ENCODE data around the gene SULF2.

Gene SULF2

DNA sequence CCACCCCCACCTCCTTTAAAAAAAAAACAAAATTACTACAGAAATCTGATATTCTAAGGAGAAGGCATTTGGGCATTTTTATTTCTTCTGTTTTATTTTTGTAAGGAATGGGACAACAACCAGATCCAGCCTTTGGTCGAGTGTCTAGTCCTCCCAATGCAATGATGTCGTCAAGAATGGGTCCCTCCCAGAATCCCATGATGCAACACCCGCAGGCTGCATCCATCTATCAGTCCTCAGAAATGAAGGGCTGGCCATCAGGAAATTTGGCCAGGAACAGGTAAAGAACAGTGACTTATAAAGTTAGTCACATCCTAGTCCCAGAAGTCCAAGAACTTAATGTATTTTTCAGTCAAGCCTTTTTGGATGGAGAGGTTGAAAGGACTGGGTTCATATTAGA, 133.0 kb downstream of the SULF2 start:
- POLR2A ChIA-PET (ENCODE audit: low non-redundant PET) = no interaction called here
- H3K27ac ChIP-seq = no peak overlapping the region
- CTCF ChIA-PET = no interaction called here
- DNase-seq (ENCODE audit: low spot score) = no peak
- TF ChIP-seq, protein P1, sequence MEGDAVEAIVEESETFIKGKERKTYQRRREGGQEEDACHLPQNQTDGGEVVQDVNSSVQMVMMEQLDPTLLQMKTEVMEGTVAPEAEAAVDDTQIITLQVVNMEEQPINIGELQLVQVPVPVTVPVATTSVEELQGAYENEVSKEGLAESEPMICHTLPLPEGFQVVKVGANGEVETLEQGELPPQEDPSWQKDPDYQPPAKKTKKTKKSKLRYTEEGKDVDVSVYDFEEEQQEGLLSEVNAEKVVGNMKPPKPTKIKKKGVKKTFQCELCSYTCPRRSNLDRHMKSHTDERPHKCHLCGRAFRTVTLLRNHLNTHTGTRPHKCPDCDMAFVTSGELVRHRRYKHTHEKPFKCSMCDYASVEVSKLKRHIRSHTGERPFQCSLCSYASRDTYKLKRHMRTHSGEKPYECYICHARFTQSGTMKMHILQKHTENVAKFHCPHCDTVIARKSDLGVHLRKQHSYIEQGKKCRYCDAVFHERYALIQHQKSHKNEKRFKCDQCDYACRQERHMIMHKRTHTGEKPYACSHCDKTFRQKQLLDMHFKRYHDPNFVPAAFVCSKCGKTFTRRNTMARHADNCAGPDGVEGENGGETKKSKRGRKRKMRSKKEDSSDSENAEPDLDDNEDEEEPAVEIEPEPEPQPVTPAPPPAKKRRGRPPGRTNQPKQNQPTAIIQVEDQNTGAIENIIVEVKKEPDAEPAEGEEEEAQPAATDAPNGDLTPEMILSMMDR (conservative IDR thresholded peaks at IDR 0.05; ENCODE audit: low read depth) = no peak

DNA sequence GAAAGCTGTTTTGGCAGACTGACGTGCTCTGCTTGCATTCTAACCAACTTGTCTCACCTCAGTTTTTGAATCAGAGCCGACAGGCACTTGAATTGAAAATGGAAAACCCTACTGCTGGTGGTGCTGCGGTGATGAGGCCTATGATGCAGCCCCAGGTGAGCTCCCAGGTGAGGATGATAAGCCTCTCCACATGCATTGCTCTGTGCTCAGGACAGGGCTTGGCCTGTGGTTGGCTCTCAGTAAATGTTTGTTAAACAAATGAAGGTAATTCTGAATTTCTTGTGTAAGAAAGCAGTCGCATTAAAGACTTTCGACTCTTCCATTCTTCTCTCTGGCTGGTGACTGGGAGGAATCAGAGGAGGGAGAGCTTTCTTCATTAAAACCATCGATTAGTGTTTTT, 136.3 kb downstream of the SULF2 start:
- POLR2A ChIA-PET (ENCODE audit: low non-redundant PET) = interaction anchor here (0.5 kb wide), 1 partner anchor 9 kb away, joined by 3 read pairs; no protein-coding TSS in a partner anchor
- peak overlapping the region; percentile 41 for H3K27ac ChIP-seq
- TF ChIP-seq, protein P1 (conservative IDR thresholded peaks at IDR 0.05; ENCODE audit: low read depth) = no peak
- DNase-seq (ENCODE audit: low spot score) = no peak
- CTCF ChIA-PET = interaction anchor here (3.8 kb wide), 1 partner anchor 15 kb away, joined by 22 read pairs; no protein-coding TSS in a partner anchor

DNA sequence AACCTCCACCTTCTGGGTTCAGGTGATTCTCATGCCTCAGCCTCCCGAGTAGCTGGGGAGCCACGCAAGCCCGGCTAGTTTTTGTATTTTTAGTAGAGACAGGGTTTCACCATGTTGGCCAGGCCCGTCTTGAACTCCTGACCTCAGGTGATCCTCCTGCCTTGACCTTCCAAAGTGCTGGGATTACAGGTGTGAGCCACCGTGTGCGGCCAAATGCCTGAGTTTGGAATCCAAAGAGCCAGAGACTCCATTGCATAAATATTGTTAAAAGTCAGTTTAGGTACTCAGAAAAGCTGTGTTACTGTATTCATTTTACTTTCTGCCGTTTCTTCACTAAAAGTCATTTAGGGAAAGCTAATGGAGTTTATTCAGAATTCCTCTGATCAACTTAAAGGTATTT, 137.3 kb downstream of the SULF2 start:
- no peak for DNase-seq (ENCODE audit: low spot score)
- TF ChIP-seq, protein P1 (conservative IDR thresholded peaks at IDR 0.05; ENCODE audit: low read depth) = no peak
- CTCF ChIA-PET = interaction anchor here (3.8 kb wide), 1 partner anchor 16 kb away, joined by 22 read pairs; no protein-coding TSS in a partner anchor
- H3K27ac ChIP-seq = peak overlapping the region; percentile 41; the same call in 1 of the 2 replicates
- POLR2A ChIA-PET (ENCODE audit: low non-redundant PET) = no interaction called here

DNA sequence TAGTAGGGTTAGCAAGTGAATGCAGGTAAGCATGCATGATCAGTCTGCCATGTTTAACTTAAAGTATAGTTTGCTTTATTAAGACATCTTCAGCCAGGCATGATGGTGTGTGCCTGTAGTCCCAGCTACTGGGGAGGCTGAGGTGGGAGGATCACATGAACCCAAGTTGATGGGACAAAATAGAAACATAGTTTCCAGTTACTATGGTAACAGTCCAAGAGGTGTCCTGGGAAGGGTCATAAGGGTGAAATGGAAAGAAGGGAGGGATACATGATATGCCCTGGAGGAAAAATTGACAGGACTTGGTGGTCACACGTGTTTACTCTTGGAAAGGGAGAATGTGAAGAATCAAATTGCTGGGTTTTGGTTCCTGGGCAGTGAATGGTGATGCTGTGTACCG, 139.6 kb downstream of the SULF2 start:
- TF ChIP-seq, protein P1 (conservative IDR thresholded peaks at IDR 0.05; ENCODE audit: low read depth) = no peak
- no peak overlapping the region for H3K27ac ChIP-seq
- ChIA-PET POLR2A (ENCODE audit: low non-redundant PET) (no interaction called here), CTCF (interaction anchor here (0.6 to 0.9 kb wide), 4 partner anchors 18 to 1012 kb away, joined by 3 to 5 read pairs (median 3); no protein-coding TSS in a partner anchor)
- DNase-seq (ENCODE audit: low spot score) = no peak

DNA sequence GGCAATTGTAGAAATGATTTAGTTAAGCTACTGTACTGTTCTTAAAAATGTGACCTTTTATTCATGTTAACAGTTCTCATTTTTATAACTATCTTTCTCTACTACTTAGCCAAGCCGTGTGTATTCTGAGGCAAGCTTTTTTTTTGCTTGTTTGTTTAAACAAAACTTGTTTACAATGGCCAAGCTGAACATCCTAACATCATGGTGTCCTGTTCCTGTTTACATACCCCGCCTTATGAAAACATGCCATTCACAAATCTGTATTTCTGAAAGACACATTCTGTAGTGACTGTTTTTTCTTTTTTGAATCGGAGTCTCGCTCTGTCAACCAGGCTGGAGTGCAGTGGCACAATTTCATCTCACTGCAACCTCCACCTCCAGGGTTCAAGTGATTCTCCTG, 142.7 kb downstream of the SULF2 start:
- H3K27ac ChIP-seq = no peak overlapping the region
- DNase-seq (ENCODE audit: low spot score) = no peak
- TF ChIP-seq, protein P1 (conservative IDR thresholded peaks at IDR 0.05; ENCODE audit: low read depth) = no peak
- ChIA-PET POLR2A (ENCODE audit: low non-redundant PET) (no interaction called here), CTCF (interaction anchor here (0.6 kb wide), 2 partner anchors 359 to 1084 kb away, joined by 3 to 7 read pairs; no protein-coding TSS in a partner anchor)

DNA sequence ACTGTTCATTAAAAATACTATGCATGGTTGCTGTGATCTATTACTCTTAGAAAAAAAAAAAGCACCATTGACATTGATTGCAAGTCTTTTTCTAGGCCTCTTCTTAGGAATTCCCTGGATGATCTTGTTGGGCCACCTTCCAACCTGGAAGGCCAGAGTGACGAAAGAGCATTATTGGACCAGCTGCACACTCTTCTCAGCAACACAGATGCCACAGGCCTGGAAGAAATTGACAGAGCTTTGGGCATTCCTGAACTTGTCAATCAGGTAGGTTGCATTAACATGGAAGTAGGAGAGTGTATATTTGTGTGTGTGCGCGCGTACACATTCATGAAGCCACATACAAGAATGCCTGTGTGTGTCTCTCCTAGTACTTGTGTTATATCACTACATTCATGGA, 143.2 kb downstream of the SULF2 start:
- H3K27ac ChIP-seq = no peak overlapping the region
- ChIA-PET CTCF (interaction anchor here (0.6 to 1.5 kb wide), 3 partner anchors 258 to 1227 kb away, joined by 4 to 7 read pairs (median 4); no protein-coding TSS in a partner anchor), POLR2A (ENCODE audit: low non-redundant PET) (no interaction called here)
- TF ChIP-seq, protein P1 (conservative IDR thresholded peaks at IDR 0.05; ENCODE audit: low read depth) = no peak
- DNase-seq (ENCODE audit: low spot score) = no peak
